HepG2 (cell line): ENCODE data around the gene CPSF6. TPM values are rescaled to one million over a fixed set of nuclear protein-coding genes. Genes with fewer than 3 reads are reported as not detected.

Experiments used
- AGO2 ChIP-seq: fragments of 200-400 bp; formaldehyde crosslinking; optimal IDR thresholded peaks from 2 replicates; pipeline ENCODE3; 2017; ENCODE audit warnings: mild to moderate bottlenecking, low read depth, low read length, moderate library complexity
- CC2D1A ChIP-seq: sonication (generic); formaldehyde crosslinking; IDR thresholded peaks from 2 replicates; pipeline ENCODE4 v1.8.1; 2023; ENCODE audit warnings: mild to moderate bottlenecking, missing genetic modification reagents
- ERF ChIP-seq: IDR thresholded peaks from 2 replicates; pipeline ENCODE4 v1.6.1; 2018; ENCODE audit warnings: missing biosample characterization, missing genetic modification reagents
- ESRRA ChIP-seq: sonication (generic); formaldehyde crosslinking; IDR thresholded peaks from 2 replicates; pipeline ENCODE4 v1.5.1; 2020; ENCODE audit warnings: mild to moderate bottlenecking, low read depth, missing genetic modification reagents
- FOXA1 ChIP-seq, 2 experiments: fragments of 450-650 bp in 1 of 2; sonication (generic) in 1 of 2; formaldehyde crosslinking in 1 of 2; IDR thresholded peaks; 2 replicates each; pipeline versions ENCODE4 v1.4.0 to v1.6.1; 2016 to 2020; ENCODE audit warnings: missing genetic modification reagents in 1 of 2
- FOXO1 ChIP-seq: sonication (generic); formaldehyde crosslinking; IDR thresholded peaks from 2 replicates; pipeline ENCODE4 v1.4.0; 2020; ENCODE audit warnings: missing genetic modification reagents
- GATA4 ChIP-seq: sonication (generic); IDR thresholded peaks from 2 replicates; pipeline ENCODE4 v1.6.1; 2016; ENCODE audit warnings: antibody characterized with exemption, low read depth, borderline replicate concordance
- KLF9 ChIP-seq: IDR thresholded peaks from 2 replicates; pipeline ENCODE4 v1.6.1; 2016; ENCODE audit warnings: low read depth
- MED1 ChIP-seq: sonication (generic); formaldehyde crosslinking; IDR thresholded peaks from 2 replicates; pipeline ENCODE4 v1.4.0; 2020; ENCODE audit warnings: missing genetic modification reagents
- MEF2D ChIP-seq: sonication (generic); formaldehyde crosslinking; IDR thresholded peaks from 2 replicates; pipeline ENCODE4 v1.5.1; 2020; ENCODE audit warnings: mild to moderate bottlenecking, missing genetic modification reagents
- NFKBIZ ChIP-seq: IDR thresholded peaks from 2 replicates; pipeline ENCODE4 v1.6.1; 2018; ENCODE audit warnings: missing genetic modification reagents, missing compliant biosample characterization
- NR2F6 ChIP-seq, 2 experiments: IDR thresholded peaks; 2 replicates each; pipeline ENCODE4 v1.6.1; 2016; ENCODE audit warnings: antibody characterized with exemption in 1 of 2, mild to moderate bottlenecking in 1 of 2
- PAF1 ChIP-seq: IDR thresholded peaks from 2 replicates; pipeline ENCODE4 v1.6.1; 2016; ENCODE audit warnings: missing genetic modification reagents, missing compliant biosample characterization
- PBX3 ChIP-seq: sonication (generic); formaldehyde crosslinking; IDR thresholded peaks from 2 replicates; pipeline ENCODE4 v1.8.1; 2023; ENCODE audit warnings: missing genetic modification reagents, inconsistent platforms, borderline replicate concordance
- SP5 ChIP-seq: IDR thresholded peaks from 2 replicates; pipeline ENCODE4 v1.6.1; 2016; ENCODE audit warnings: low read depth, borderline replicate concordance
- WIZ ChIP-seq: sonication (generic); formaldehyde crosslinking; IDR thresholded peaks from 2 replicates; pipeline ENCODE4 v1.5.1; 2020; ENCODE audit warnings: mild to moderate bottlenecking, missing genetic modification reagents
- ZBTB1 ChIP-seq: sonication (generic); formaldehyde crosslinking; IDR thresholded peaks from 2 replicates; pipeline ENCODE4 v1.4.0; 2020; ENCODE audit warnings: missing genetic modification reagents, borderline replicate concordance
- ZBTB37 ChIP-seq: sonication (generic); formaldehyde crosslinking; IDR thresholded peaks from 2 replicates; pipeline ENCODE4 v1.4.0; 2020; ENCODE audit warnings: mild to moderate bottlenecking, missing genetic modification reagents
- ZBTB38 ChIP-seq: sonication (generic); formaldehyde crosslinking; IDR thresholded peaks from 2 replicates; pipeline ENCODE4 v1.5.1; 2020; ENCODE audit warnings: mild to moderate bottlenecking, missing genetic modification reagents
- ZKSCAN5 ChIP-seq: sonication (generic); formaldehyde crosslinking; IDR thresholded peaks from 2 replicates; pipeline ENCODE4 v1.5.1; 2020; ENCODE audit warnings: mild to moderate bottlenecking, missing genetic modification reagents
- ZNF414 ChIP-seq: sonication (generic); formaldehyde crosslinking; IDR thresholded peaks from 2 replicates; pipeline ENCODE4 v1.5.0; 2020; ENCODE audit warnings: missing genetic modification reagents
- ZNF530 ChIP-seq: sonication (generic); formaldehyde crosslinking; IDR thresholded peaks from 2 replicates; pipeline ENCODE4 v1.5.0; 2020; ENCODE audit warnings: low read depth, mild to moderate bottlenecking, missing genetic modification reagents
- ZNF562 ChIP-seq: sonication (generic); formaldehyde crosslinking; IDR thresholded peaks from 2 replicates; pipeline ENCODE4 v1.8.0; 2022; ENCODE audit warnings: missing genetic modification reagents, borderline replicate concordance
- ZNF660 ChIP-seq: sonication (generic); formaldehyde crosslinking; IDR thresholded peaks from 2 replicates; pipeline ENCODE4 v1.5.1; 2020; ENCODE audit warnings: mild to moderate bottlenecking, low read depth, missing genetic modification reagents, borderline replicate concordance
- ZNF775 ChIP-seq: sonication (generic); formaldehyde crosslinking; IDR thresholded peaks from 2 replicates; pipeline ENCODE4 v1.4.0; 2020; ENCODE audit warnings: missing genetic modification reagents, mild to moderate bottlenecking, moderate library complexity, borderline replicate concordance
- ZSCAN21 ChIP-seq: sonication (generic); formaldehyde crosslinking; IDR thresholded peaks from 2 replicates; pipeline ENCODE4 v1.8.0; 2022; ENCODE audit warnings: mild to moderate bottlenecking, missing genetic modification reagents, moderate library complexity, borderline replicate concordance
- ZSCAN5A ChIP-seq: sonication (generic); formaldehyde crosslinking; IDR thresholded peaks from 2 replicates; pipeline ENCODE4 v1.8.0; 2022; ENCODE audit warnings: mild to moderate bottlenecking, missing genetic modification reagents, borderline replicate concordance
- polyA plus RNA-seq, 8 experiments: library from polyadenylated mRNA; depleted of rRNA in 3 of 8; stranded (reverse) in 7 of 8; unstranded in 1 of 8; fragments of >200 nt; fragmentation: Illumina TruSeq in 4 of 8; extraction: Trizol in 4 of 8; gene quantifications; 2 replicates each; pipeline versions ENCODE4 v1.2.1 to v1.2.3, GENCODE V29; 2011 to 2016; ENCODE audit warnings: low read depth in 4 of 8, missing spikeins in 1 of 8, mixed read lengths in 1 of 8; ENCODE audit not compliant: insufficient read depth in 1 of 8
- total RNA-seq, 5 experiments: library from RNA; depleted of rRNA; stranded (reverse); fragments of >200 nt; fragmentation: Illumina TruSeq; extraction: Trizol; gene quantifications; 2 replicates each; pipeline ENCODE4 v1.2.3, GENCODE V29; 2016; ENCODE audit warnings: low read depth in 1 of 5

CPSF6 gene
- total and polyA plus RNA-seq, 2 of the 13 experiments (the other 11 are each of a cell fraction or from before 2014, with no cell fraction given) = 41.8 to 71.0 TPM

GRCh38 chr12:69239352-69239921 is at the start of gene CPSF6 (continued):
- TF ChIP-seq ZNF660 (CRISPR knock-in tag) (no peak), PBX3 (CRISPR knock-in tag) (no peak; the same call in 1 of the 2 replicates), ERF (CRISPR knock-in tag) (no peak), NR2F6 (IDR thresholded peaks at IDR 0.05) (no peak), NR2F6 (CRISPR knock-in tag; IDR thresholded peaks at IDR 0.05) (peak; percentile 10; the same call in 1 of the 2 replicates), SP5 (no peak; the same call in 1 of the 2 replicates), AGO2 (no peak), ZNF414 (CRISPR knock-in tag) (no peak), NFKBIZ (CRISPR knock-in tag) (0 out of 2 replicates have a peak, but pooled peaks have one; percentile 40), ZSCAN21 (CRISPR knock-in tag) (peak; percentile 58; the same call in 1 of the 2 replicates), ZBTB1 (CRISPR knock-in tag) (no peak), ZBTB37 (no peak), ZKSCAN5 (no peak), FOXA1 (IDR thresholded peaks at IDR 0.05) (no peak), FOXA1 (CRISPR knock-in tag; IDR thresholded peaks at IDR 0.05) (no peak), ZBTB38 (CRISPR knock-in tag) (peak; percentile 65; the same call in 1 of the 2 replicates), ESRRA (CRISPR knock-in tag) (no peak), MEF2D (CRISPR knock-in tag) (no peak), ZNF775 (CRISPR knock-in tag) (no peak), CC2D1A (CRISPR knock-in tag) (no peak), PAF1 (CRISPR knock-in tag) (no peak), ZSCAN5A (0 out of 2 replicates have a peak, but pooled peaks have one; percentile 37), WIZ (no peak), FOXO1 (CRISPR knock-in tag) (peak; percentile 14; the same call in 1 of the 2 replicates), ZNF530 (CRISPR knock-in tag) (no peak), ZNF562 (CRISPR knock-in tag) (no peak), MED1 (CRISPR knock-in tag) (peak; percentile 62), GATA4 (peak; percentile 78), KLF9 (CRISPR knock-in tag) (no peak)
